Measurements from ENCODE around the gene CASS4.

DNA sequence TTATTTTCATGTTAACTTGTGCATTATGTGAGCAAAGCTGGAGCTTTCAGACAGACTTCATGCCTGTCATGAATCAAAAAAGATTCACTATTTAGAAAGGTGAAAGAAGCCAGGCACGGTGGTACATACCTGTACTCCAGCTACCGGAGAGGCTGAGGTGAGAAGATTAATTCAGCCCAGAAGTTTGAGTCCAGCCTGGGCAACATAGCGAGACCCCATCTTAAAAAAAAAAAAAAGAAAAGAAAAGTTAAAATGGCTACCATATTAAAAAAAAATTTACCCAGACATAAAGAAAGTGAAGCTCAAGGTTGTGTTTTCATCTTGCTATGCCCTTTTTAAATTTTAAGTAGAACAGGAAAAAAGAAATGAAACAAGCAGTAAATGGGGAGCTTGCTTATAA is 889 bp downstream of the CASS4 start:
- TF ChIP-seq GATA2 (IDR thresholded peaks at IDR 0.05; ENCODE audit: low read depth, low read length) (no peak), GATA3 (IDR thresholded peaks at IDR 0.05; ENCODE audit: low read depth, low read length) (no peak)

Data from SH-SY5Y (cell line).